ACC112 (cell line): ENCODE data around the gene NAMPT.
"Not testable (repeated sequence)": the region's sequence is repeated elsewhere in the genome, so short reads cannot be mapped to it uniquely, and the experiment has no call there.

ENCODE experiments used
- H2AFZ ChIP-seq: fragments of 200-600 bp; sonication (generic); one replicate; pipeline ENCODE4 v1.6.0; 2017; ENCODE audit warnings: antibody characterized with exemption, low read length; ENCODE audit not compliant: unreplicated experiment
- H3K27ac ChIP-seq: fragments of 200-600 bp; sonication (generic); 2 replicates; pipeline ENCODE4 v1.5.1; 2014; ENCODE audit warnings: low read depth, mild to moderate bottlenecking, antibody characterized with exemption, low read length, moderate library complexity
- H3K27me3 ChIP-seq: fragments of 200-600 bp; sonication (generic); 2 replicates; pipeline ENCODE4 v1.6.1; 2014; ENCODE audit warnings: mild to moderate bottlenecking, antibody characterized with exemption, low read length, moderate library complexity, mixed read lengths; ENCODE audit not compliant: insufficient read depth
- H3K36me3 ChIP-seq: fragments of 200-600 bp; sonication (generic); 2 replicates; pipeline ENCODE4 v1.6.1; 2016; ENCODE audit warnings: mild to moderate bottlenecking, antibody characterized with exemption, low read length, moderate library complexity, mixed read lengths; ENCODE audit not compliant: insufficient read depth
- H3K4me1 ChIP-seq: fragments of 200-600 bp; sonication (generic); one replicate; pipeline ENCODE4 v1.6.1; 2016; ENCODE audit warnings: low read length, mixed read lengths; ENCODE audit not compliant: insufficient read depth, unreplicated experiment, control insufficient read depth
- H3K4me3 ChIP-seq: fragments of 200-600 bp; sonication (generic); 2 replicates; pipeline ENCODE4 v1.5.1; 2014; ENCODE audit warnings: mild to moderate bottlenecking, low read depth, low read length
- H3K79me2 ChIP-seq: fragments of 200-600 bp; sonication (generic); one replicate; pipeline ENCODE4 v1.6.0; 2016; ENCODE audit warnings: low read length; ENCODE audit not compliant: control insufficient read depth, unreplicated experiment, insufficient read depth

Gene NAMPT

DNA sequence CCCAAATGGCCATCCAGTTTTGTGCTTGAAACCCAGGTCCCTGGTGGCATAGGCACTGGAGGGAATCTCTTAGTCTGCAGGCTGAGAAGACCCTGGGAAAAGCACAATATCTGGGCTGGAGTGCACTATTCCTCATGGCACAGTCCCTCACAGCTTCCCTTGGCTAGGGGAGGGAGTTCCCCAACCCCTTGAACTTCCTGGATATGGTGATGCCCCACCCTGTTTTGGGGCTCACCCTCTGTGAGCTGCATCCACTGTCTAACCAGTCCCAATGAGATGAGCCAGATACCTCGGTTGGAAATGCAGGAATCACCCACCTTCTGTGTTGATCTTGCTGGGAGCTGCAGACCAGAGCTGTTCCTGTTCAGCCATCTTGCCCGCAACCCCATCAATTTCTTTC lies 19.8 kb upstream of the NAMPT start:
- Histone ChIP-seq H3K4me3 (no peak overlapping the region), H3K27ac (no peak overlapping the region), H3K4me1 (no peaks in the 10 kb centered on the region), H3K27me3 (no peaks in the 10 kb centered on the region), H2AFZ (no peak overlapping the region), H3K79me2 (no peaks in the 10 kb centered on the region), H3K36me3 (no peaks in the 10 kb centered on the region)

DNA sequence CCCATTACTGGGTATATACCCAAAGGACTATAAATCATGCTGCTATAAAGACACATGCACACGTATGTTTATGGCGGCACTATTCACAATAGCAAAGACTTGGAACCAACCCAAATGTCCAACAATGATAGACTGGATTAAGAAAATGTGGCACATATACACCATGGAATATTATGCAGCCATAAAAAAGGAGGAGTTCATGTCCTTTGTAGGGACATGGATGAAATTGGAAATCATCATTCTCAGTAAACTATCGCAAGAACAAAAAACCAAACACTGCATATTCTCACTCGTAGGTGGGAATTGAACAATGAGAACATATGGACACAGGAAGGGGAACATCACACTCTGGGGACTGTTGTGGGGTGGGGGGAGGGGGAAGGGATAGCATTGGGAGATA lies 13.8 kb upstream of the NAMPT start:
- not testable (repeated sequence) for H3K36me3 ChIP-seq

DNA sequence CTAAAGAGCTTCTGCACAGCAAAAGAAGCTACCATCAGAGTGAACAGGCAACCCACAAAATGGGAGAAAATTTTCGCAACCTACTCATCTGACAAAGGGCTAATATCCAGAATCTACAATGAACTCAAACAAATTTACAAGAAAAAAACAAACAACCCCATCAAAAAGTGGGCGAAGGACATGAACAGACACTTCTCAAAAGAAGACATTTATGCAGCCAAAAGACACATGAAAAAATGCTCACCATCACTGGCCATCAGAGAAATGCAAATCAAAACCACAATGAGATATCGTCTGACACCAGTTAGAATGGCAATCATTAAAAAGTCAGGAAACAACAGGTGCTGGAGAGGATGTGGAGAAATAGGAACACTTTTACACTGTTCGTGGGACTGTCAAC lies 13.4 kb upstream of the NAMPT start:
- H3K27ac ChIP-seq, H3K4me3 ChIP-seq, H3K36me3 ChIP-seq, H3K27me3 ChIP-seq, H2AFZ ChIP-seq, H3K4me1 ChIP-seq, H3K79me2 ChIP-seq: not testable (repeated sequence)

More for the DNA sequence above, 13.8 kb upstream of the NAMPT start:
- H2AFZ ChIP-seq, H3K79me2 ChIP-seq, H3K4me1 ChIP-seq, H3K27me3 ChIP-seq, H3K4me3 ChIP-seq, H3K27ac ChIP-seq: not testable (repeated sequence)

DNA sequence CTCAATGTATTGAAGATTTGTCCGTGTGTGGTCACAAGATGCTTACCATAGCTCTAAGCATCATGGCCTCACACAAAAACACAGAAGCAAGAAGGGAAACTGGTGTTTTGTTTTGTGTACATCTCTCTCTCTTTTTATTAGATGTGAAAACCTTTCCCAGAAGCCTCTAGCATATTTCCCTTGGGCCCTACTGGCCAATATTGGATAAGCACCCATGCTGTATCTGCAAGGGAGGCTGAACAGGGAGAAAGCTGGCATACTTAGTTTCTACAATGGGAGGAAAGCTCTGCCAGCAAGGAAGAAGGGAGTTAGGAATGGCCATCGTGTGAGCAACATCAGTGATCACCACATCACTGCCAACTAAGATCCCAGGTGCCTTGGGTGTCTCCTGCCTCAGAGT lies 9.6 kb upstream of the NAMPT start:
- H3K27me3 ChIP-seq, result no peaks in the 10 kb centered on the region
- no peak overlapping the region for H3K27ac ChIP-seq
- no peaks in the 10 kb centered on the region for H3K36me3 ChIP-seq
- no peaks in the 10 kb centered on the region for H3K79me2 ChIP-seq
- no peak overlapping the region for H3K4me3 ChIP-seq
- H2AFZ ChIP-seq, result no peak overlapping the region
- peaks cover 5% of the 10 kb centered on the region for H3K4me1 ChIP-seq

DNA sequence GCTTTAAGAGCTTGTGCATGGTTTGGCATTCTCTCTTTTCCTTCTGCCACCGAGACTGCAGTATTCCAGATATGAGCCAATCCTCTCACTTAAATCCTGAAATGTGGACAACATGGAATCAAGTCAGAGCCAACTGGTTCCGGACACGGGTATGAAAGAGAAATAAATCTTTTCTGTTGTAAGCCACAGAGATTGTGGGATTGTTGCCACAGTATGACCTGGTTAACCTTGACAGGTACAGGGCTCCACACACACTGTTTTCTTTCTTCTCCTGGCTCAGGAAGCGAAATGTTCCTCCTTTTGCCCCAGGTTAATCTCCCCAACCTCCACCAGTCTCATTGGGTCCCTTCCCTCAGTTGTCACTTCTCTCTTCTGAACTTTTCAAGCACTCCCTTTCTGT lies 6.5 kb upstream of the NAMPT start:
- Histone ChIP-seq H3K4me1 (peaks cover 6% of the 10 kb centered on the region), H3K79me2 (peaks cover under 1% of the 10 kb centered on the region), H3K27ac (no peak overlapping the region), H2AFZ (no peak overlapping the region), H3K36me3 (no peaks in the 10 kb centered on the region), H3K4me3 (no peak overlapping the region), H3K27me3 (no peaks in the 10 kb centered on the region)

DNA sequence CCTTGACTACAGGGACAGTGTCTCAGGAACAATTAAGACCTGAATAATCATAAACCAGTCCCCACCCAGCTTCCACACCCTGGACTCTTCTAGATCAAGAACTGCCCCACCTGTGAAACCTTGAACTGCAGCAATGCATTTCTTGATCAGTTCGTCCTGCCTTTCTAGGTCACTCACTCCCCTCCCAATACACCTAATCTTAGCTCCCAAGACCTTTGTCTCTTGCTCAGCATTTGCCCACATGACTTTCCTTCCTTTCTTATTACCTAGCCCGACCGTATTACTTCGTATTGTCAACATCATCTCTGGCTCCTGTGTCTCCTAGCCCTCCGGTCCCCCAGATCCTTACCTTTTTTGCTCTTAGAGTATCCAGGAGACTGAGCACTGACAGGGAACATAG lies 5.5 kb upstream of the NAMPT start:
- Histone ChIP-seq H3K27ac (no peak overlapping the region), H3K4me1 (peaks cover 12% of the 10 kb centered on the region), H2AFZ (no peak overlapping the region), H3K79me2 (peaks cover 5% of the 10 kb centered on the region), H3K27me3 (no peaks in the 10 kb centered on the region), H3K36me3 (no peaks in the 10 kb centered on the region), H3K4me3 (no peak overlapping the region)

DNA sequence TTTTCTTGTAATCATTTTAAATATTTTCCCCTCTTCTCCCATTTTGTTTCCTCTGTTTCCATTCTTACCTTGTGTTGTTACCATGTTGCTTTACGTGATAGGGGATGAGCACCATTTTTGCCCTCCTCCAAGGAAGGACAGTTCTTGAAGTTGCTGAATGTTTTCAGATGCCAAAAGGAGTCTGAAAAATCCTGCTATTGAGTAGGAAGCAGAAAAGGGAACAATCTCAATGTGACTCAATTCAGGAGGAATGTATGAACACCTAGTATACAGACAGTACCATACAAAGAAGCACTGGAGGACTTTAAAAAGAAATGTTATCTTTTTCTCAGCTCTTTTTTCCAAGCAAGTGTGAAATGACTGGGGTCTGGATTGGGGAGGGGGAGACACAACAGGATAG lies 5.1 kb upstream of the NAMPT start:
- H3K79me2 ChIP-seq, result peaks cover 5% of the 10 kb centered on the region
- H3K4me1 ChIP-seq, result peaks cover 12% of the 10 kb centered on the region
- peak overlapping the region; percentile 47 for H2AFZ ChIP-seq
- no peaks in the 10 kb centered on the region for H3K27me3 ChIP-seq
- H3K4me3 ChIP-seq, result no peak overlapping the region
- no peaks in the 10 kb centered on the region for H3K36me3 ChIP-seq
- H3K27ac ChIP-seq, result no peak overlapping the region

DNA sequence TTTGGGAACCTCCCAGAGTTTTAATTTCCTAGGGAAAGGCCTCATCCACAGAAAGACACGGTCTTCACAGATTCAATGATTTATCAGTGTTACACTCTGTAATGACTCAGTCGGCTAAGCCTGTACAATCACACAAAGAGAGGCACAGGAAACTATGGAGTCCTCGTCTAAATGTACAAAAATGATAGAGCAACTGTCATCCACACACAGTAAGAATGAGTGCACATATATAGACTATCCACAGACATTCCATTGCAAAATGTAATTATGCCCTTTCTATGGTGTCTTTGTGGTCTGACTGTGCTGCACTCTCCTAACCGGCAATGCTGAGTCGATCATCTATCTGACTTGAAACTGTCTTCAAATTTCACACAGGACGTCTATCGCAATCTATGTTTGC lies 3.5 kb upstream of the NAMPT start:
- Histone ChIP-seq H3K4me1 (peaks cover 12% of the 10 kb centered on the region), H2AFZ (no peak overlapping the region), H3K4me3 (no peak overlapping the region), H3K27me3 (no peaks in the 10 kb centered on the region), H3K36me3 (no peaks in the 10 kb centered on the region), H3K27ac (no peak overlapping the region), H3K79me2 (peaks cover 15% of the 10 kb centered on the region)

DNA sequence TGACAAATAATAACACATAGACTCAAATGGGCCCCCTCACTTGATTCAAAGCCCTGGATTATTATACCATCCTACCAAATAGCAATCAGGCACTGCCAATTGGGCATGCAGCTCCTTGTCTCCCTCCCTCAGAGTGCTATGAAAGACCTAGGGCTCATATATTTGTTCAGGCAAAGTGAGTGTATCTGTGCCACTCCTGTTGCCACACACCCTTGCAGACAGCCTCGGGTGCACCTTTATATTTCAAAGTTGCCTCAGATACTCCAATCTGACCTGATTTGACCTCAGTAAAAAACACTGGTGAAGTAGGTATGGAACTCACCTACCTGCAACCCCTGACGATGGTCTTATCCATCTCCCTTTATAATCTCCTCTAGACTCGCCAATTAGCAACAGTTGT lies 3.0 kb upstream of the NAMPT start:
- no peak overlapping the region for H2AFZ ChIP-seq
- H3K36me3 ChIP-seq, result 0 out of 2 replicates have a peak, but pooled peaks cover under 1% of the 10 kb centered on the region
- no peak overlapping the region for H3K4me3 ChIP-seq
- H3K79me2 ChIP-seq, result peaks cover 20% of the 10 kb centered on the region
- no peak overlapping the region for H3K27ac ChIP-seq
- H3K27me3 ChIP-seq, result no peaks in the 10 kb centered on the region
- peaks cover 12% of the 10 kb centered on the region for H3K4me1 ChIP-seq

DNA sequence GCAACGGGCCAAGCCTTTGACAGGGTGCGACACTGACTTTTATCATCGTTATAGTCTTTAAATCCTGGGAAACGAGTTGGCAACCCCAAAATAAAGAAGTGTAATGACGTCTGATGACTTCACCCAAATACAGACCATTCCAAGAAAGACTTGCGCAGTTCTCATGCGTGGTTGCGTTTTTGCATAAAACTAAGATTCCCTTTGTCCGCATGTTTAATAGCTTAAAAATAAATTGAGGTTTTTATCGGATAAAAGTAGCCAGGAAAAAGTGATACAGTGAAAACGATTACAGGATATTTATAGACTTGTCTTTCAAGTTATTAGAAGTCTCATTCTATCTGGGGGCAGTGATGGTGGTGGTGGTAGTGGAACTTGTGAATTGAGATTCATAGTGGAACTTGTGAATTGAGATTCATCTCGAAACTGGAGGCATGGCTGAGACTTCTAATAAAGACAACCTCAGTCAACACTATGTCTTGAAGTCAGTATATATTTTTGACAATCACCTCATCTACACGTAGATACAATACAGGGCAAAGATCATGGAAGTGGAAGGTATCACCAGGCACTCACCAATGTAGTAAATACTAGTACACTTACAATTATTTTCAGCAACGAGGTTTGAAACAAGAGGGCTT lies 1.2 kb upstream of the NAMPT start:
- peaks cover 38% of the 10 kb centered on the region for H3K79me2 ChIP-seq
- peak overlapping the region; percentile 16 for H2AFZ ChIP-seq
- H3K27ac ChIP-seq, result peak overlapping the region; percentile 98

DNA sequence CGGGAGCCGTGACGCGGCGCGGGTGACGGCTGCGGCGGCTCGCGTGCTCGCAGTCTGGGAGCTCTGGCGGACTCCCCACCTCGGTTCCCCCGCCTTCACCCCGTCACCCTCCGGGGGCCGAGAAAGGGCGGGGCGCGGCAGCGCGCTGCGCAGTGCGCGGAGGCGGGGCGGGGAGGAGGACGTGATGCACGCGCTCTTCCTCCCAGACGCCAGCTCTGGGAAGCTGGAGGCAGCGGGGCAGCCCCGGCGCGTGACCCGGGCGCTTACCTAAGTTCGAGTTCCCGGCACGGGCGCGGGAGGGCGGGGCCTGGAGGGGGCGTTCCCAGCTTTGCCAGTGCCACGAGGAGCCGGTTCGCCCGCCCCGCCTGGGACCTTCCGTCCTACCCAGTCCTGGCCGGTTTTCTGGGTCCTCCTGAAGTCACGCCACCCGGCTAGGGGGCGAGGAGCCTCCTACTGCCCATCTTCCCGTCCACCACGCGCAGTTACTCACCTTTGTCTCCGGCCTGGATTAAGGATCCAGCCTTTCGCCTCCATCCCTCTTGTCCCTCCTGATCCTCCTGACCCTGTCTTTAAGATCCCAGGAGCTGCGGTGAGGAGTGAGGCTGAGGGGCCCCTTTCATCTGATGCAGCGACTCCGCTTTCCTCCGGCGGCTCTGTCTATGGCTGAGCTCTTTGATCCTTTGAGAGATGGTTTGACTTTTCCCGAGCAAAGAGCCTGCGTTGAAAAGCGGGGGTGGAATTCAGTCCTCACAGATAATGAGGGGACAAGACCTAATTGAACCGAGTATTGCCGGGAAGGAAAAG lies 470 bp upstream of the NAMPT start:
- H3K27me3 ChIP-seq, result no peaks in the 10 kb centered on the region
- H3K36me3 ChIP-seq, result 0 out of 2 replicates have a peak, but pooled peaks cover 7% of the 10 kb centered on the region
- peak overlapping the region; percentile 16 for H2AFZ ChIP-seq
- H3K27ac ChIP-seq, result peak overlapping the region; percentile 98
- peaks cover 22% of the 10 kb centered on the region for H3K4me1 ChIP-seq
- H3K79me2 ChIP-seq, result peaks cover 45% of the 10 kb centered on the region
- peak overlapping the region; percentile 99 for H3K4me3 ChIP-seq

More for the DNA sequence above, 1.2 kb upstream of the NAMPT start:
- H3K27me3 ChIP-seq, result no peaks in the 10 kb centered on the region
- peaks cover 20% of the 10 kb centered on the region for H3K4me1 ChIP-seq
- peak overlapping the region; percentile 89 for H3K4me3 ChIP-seq
- 0 out of 2 replicates have a peak, but pooled peaks cover 7% of the 10 kb centered on the region for H3K36me3 ChIP-seq
